HG02588 (cell line): Measurements from ENCODE around the gene FBXW12.

Experiments used
- ATAC-seq: cut with Tn5 transposase; IDR thresholded peaks from one replicate; pipeline ENCODE4 v1.9.1; 2021; ENCODE audit warnings: mild to moderate bottlenecking, moderate library complexity; ENCODE audit not compliant: unreplicated experiment

The FBXW12 gene

DNA sequence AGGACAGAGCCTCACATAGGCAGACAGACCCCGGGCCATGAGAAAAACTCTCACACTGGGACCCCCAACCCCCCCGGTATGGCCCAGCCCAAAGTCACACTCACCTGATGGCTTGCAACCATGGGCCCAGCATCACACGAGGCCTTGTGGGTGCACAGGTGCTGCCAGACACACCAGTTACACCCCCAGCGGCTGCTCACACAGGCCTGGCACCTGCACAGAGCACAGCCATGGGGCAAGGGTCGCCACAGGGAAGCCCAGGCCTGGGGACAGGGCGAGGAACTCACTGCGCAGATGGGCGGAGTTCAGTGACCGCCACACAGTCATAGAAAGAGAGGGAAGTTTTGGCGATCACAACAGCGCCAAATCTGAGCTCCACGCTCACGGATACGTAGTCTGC is 48.5 kb downstream of the FBXW12 start:
- ATAC-seq = no peak

DNA sequence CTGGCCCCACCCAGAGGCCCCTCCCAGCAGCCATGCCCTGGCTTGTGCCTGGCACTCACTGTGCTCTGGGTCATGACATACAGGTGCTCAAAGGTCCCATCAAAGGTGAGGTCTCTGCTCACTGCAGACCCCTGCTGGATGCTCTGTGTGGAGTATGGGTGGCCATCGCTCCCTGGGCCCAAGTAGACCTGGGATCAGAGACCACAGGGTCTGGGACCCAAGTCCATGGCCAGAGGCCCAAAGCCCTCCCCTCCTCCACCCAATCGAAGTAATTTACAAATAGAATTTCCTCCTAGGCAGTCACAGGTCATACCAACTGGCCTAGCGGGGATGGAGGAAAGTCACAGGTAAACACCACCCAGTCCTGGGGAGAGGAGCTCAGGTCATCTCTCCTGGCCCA is 50.3 kb downstream of the FBXW12 start:
- ATAC-seq = no peak

DNA sequence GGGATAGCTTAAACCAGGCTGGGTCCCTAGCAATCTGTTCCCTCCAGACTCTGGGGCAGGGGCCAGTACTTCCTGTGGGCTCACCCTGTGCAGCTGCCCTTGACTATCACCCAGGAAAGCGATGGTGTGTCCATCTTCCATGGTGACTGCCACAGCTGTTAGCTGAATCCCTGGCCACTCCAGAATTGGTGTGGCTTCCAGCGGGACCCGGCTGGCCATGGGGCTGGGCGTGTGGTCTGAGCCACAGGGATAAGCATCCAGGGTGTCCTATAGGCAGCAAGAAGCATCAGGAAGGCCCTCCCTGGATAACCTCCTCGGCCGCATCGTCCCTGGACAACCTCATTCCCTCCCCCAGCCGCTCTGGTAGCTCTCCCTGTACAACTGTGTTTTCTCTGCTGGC is 50.7 kb downstream of the FBXW12 start:
- ATAC-seq = no peak

DNA sequence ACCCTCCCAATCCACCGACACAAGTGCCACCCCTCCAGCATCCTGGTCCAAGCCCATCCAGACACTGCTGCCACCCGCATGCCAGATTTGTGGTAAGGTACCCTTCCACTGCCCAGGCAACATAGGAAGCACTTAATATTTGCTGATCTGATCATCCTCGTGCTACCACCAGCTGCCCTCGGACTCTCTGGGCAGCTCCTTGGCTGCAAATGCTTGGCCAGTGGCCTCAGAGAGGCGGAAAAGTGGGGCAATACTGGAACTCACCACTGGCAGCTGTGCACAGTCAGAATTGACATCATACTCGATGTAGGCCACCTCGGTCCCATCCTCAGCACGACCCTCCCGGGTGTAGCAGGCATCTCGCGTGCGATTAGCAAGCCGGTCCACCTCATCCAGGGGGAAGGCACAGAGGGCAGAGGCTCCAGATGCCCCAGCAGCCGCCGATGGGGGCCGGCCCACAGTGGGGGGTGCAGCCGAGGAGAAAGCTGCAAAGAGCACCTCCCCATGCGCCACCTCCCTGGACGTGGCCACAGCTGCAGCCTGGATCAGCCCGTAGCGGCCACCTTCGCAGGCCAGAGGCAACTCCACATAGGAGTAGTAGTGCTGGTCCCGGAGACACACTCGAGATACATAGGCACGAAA is 51.3 kb downstream of the FBXW12 start:
- no peak for ATAC-seq

DNA sequence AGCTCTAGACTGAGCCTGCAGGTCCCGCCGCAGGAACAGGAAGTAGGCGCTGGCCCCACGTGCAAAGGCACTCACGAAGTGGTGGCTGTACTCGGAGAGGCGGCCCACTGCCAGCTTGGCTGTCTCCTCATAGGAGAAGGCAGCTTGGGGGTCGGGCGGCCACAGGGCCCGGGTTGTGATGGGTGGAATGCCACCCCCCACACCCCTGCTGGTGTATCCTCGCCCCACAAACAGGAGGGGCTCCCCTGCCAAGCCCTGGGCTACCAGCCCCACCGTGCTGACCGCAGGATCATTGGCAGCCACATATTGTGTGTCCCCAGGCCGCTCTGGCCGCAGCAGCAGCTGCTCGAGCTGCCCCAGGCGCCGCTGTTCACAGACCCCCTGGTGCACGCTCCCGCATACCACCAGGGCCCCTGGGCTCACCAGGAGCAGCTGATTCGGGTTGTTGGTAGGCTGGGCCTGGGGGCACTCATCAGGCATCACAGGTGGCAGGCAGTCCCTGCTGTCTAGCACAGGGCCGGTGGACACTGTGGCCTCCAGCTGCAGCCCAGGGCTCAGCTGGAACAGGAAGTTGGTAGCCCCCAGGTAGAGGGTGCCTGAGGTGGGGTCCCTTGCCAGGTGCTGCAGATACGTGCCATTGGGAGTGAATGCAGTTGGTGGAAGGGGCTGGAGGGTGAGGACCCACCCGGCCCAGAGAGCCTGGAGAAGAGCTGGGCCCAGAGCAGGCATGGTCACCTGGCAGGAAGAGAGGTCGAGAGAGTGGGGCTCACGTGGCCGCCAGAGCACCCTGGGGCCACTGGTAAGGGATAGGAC is 52.1 kb downstream of the FBXW12 start:
- ATAC-seq = no peak

DNA sequence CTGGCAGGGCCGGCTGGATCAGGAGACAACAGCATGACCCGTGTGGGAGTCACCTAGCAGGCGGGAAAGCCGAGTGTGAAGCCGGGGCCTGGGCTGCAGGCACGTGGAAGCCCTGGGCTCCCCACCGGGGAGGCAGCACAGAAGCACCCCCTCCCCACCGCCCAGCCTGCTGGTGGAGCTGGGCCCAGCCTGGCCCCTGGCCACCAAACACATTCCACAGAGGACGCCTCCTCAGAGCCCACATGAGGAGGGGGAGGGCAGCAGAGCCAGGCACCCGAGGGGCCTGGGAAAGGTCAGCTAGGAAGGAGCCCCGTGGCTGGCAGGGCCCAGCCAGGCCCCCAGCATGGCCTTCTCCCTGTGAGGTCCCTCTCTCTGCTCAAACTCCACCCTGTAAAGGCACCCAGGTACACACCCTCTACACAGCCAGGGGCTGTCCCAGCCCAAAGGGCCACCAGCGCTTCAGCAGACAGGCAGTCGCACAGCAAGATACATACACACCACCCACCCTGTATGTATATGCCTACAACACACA is 53.3 kb downstream of the FBXW12 start:
- ATAC-seq = no peak

DNA sequence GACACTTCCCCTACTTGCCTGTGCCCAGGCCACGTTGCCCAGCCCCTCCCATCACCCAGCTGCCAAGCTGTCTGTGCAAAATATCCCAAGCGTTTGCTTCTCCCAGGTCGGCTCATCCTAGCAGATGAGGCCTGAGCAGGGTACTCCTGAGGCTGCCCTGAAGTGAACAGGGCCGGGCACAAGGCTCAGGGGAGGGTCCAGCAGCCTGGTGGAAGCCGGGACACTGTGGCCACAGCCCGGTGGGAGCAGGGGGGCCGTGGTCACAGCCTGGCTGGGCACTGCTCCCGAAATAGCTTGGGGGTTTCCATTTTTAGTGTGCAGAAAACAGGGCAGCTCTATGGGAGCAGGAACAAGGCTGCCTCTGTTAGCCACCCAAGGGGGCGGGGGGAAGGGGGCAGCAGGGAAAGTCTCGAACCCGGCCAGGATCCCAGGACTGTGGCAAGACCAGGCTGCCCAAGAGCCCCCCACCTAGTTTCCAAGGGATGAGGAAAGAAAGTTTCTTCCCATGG is 54.4 kb downstream of the FBXW12 start:
- no peak for ATAC-seq

DNA sequence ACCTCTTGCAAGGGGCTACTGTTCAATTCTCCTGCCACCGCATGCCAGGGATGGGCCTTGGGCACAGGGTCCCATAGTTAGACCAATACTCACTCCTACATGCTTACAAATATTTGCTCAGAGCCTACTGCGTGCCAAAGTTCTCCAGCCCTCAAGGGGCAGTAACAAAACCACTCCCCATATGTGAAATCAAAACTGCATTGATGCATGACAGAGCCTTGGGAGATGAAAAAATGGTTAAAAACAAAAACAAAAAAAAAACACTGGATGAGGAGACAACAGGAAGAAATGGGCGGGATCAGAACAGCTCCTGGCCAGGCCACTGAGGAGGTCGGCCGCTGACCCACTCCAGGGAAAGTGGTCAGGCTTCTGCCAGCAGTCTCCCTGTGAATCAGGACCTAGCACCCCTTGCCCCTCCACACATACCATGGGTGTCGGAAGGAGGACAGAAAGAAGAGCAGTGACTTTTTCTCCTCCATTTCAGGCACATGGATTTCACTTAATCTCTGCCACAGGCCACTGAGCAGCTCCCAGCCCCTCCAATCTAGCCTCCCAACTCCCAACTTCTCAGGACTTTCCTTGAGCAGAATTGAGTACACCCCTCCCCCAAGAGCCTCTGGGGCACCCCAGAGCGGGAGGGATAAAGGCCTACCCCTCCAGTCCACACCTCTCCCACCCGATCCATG is 55.1 kb downstream of the FBXW12 start:
- no peak for ATAC-seq

DNA sequence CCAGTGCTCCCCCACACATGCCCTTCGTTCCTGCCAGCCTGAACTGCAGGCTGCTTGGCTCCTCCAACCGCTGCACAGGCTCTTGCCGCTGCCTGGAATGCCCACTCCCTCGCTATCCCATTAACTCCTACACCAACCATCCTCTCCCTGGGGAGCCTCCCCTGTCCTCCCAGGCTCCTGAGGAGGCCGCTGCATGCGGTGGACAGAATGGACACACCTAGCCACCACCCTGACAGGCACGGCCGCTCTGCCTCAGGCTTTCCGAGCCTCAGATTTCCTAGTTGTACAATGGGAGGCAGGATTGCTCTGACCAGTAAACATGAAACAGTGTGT is 55.6 kb downstream of the FBXW12 start:
- no peak for ATAC-seq

DNA sequence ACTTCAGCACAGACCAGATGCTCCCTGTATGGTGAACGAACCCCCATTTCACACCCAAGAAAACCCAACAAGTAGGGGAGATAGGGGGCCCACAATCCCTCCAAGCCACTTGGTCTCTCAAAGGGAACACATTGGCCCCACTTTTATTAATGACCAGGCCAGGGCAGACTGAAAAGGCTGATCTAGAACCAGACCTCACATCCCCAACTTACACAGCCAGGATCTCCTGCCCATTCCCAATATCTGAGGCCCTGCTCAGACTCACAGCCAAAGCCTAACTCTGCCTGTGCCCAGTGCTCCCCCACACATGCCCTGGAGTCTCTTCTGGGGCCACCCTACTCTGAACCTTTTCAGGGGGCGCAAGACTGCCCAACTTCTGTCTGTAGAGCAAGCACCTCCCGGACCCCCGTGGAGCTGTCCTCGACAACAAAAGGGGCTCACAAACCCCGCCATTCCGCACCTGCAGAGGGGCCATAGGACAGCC is 56.1 kb downstream of the FBXW12 start:
- no peak for ATAC-seq

DNA sequence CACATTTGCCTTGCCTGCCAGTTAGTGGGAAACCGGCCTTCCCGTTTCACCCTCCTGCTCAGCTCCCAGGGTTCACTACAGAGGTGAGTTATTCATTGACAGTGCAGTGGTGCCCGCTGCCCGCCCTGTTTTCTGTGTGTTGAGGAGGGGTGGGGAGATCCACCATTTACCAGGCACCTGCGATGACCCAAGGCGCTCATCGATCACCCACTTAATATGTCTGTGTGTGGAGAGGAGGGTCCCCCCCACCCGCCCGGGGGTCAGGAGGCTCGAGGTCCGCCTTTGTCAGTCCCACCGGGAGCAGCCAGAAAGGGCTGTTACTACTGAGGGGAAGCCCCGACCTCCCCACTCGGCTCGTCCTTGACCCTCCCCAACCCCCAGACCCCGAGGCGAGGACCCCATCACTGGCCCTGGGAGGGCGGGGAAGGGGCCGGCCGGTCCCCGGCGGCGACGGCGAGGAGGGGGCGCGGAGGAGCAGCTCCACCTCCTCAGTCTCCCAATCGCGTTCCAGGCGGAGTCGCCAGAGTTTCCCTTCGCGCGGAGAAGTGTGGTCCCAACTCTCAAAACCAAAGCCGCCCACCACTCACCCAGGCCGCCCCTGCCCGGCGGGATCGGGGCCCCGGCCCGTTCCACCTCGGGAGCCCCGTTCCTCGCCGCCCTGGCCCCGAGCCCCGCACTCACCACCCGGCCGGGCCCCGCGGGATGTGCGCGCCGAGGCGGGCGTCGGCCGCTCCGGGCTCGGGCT is 56.7 kb downstream of the FBXW12 start:
- peak; percentile 31 for ATAC-seq

DNA sequence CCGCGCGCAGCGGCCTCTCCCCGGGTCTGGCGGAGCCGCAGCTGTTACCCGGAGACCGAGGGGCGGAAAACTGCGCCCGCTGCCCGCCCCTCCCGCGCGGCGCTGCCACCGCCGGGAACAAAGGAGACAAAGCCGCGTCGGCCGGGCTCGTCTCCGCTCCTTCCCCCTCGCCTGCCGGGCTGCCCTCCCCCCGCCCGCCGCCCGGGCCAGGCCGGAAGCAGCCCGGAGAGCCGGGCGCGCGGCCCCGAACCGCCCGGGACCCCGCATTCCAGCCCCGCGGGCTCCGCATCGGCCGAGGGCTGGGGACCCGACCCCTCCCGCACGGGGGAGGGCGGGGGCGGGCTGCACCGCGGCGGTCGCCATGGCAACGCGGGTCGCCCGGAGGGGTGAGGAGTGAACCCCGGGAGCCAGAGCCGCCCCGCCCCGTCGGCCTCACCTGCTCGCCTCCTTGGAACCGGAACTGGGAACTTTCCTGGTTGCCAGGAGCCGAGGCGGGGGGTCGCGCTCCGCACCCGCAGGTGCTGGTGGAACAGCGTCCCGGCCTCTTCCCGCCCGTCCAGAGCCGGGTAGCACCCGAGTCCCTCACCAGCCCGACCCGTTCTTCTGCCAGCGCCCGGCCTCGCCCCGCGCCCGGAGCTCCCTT is 57.4 kb downstream of the FBXW12 start:
- peak; percentile 39 for ATAC-seq

DNA sequence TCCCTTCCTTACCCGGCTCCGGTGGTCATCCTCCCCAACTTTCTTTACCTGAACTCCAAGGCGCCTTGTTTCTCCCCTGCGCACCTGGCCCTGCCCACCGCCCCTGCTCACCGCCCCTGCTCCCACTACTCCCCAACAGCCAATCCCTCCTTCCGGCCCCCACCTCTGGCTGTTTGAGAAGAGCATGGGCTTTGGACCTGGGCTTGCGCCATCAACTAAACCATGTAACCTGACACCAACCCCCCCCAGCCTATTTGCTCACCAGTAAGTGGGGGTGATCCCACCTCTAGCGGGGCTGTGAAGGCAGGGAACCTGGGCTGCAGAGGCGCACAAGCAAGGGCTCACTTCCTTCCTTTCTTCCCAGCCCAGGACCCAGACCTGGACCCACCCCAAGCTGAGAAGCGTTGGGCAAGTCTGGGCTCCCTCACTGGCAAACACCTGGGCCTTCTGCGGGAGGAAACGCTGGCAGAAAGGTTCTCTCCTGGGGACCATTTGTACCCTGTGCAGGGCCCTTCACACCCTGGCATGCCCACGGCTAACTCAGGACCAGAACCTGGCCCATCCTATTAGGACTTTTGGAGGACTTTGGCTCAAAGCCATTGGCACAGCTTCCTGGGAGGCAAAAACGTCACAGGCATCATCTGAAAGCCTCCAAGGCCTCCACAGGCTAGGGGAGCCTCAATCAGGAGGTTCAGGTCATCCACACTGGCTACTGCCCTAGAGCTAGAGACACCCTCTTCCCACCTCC is 58.1 kb downstream of the FBXW12 start, which contains the start of gene PLXNB1:
Gene PLXNB1, minus strand, starts transcription at position 127 of the 748 bp plus-strand sequence. CDS start 5,475 bp downstream, outside the sequence.
- no peak for ATAC-seq

DNA sequence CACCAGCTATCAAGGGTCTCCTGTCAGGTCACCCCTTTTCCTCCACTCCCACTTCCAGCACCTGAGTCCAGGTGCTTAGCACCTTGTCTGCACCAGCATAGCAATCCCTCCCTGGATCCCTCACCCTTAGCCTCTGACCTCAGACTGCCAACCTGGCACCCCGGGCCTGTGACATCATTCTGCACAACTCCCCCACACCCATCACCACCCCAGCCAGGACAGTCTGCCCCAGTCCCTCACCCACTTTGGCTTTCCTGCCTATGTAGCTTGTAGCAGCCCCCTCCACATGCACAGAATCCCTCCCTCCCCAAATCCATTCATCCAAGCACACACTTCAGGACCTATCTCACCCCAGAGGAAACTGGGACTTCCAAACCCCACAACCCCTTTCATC is 58.7 kb downstream of the FBXW12 start:
- ATAC-seq = no peak

DNA sequence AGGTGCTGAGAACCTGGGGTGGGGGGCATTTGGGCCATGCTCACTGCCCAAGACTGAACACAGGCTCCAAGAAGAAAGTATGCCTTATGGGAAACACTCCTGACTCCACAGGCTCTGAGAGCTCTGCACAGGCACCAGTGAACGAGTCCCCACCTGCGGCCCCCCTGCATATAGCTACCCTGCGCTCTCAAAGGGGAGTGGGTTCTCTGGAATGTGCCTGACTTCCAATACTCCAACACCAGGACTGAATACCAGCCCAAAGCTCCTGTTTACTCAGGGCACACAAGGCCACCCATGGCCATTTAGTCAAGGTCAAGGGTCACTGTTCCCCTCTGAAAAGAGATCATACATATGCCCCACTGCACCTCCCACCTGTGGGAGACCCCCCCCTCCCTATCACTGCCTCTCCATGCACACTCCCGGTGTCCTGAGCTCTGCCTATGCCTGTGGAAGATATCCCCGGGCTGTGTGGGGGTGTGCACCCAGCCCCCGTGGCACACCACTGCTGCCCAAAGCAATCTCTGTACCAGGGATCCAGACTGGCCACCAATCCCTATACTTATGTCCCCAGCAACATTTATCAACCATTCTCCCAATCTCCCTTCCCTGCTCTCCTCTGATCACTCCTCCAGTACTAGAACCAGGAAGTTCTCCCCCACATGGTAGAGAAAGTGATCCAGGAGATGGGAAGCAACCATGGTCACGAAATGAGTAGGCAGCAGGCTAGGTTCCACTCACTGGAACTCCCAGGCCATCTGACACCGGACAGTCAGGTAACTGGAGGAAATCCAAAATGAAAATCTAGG is 59.4 kb downstream of the FBXW12 start:
- ATAC-seq = no peak

DNA sequence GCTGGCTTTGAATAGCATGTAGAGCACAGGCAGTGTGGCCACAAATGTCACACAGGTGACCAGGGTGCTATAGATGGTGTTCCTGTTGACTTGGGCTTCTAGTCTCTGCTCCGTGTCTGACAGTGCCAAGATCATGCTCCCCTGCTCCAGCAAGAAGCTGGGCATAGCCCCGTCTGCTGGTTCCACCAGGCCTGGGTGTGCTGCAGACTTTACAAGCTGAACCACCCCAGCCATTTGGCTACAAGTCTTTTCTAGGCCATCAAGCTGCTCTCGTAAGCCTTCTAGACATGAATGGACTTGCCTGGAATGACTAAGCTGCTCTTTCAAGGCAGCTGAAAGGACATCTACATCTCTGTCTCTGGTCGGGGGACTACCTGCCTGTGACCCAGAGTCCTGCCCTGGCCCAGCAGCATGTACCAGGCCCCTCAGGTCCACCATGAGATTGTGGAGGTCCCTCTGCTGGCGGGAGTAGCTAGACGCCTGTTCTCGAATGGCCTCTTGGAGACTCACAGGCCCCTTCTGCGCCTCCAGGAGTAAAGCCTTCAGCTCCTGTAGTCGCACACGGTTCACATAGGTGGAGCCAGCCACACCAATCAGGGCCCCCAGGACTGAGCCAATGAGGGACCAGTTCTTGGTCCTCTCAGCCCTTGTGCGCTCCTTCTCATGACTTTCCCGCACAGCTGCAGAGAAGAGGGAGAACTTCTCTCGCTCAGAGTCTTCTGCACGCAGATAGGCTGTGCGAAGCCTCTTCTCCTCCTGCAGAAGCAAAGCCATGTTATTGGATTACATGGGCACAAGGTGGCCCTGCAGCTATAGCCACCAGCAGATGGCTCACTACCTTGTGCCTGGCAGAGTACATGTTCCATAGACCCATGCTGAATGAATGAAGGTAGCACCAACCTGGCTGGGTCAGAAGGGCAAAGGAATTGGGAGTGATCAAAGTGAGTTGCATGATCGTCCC is 60.7 kb downstream of the FBXW12 start:
- ATAC-seq = no peak

DNA sequence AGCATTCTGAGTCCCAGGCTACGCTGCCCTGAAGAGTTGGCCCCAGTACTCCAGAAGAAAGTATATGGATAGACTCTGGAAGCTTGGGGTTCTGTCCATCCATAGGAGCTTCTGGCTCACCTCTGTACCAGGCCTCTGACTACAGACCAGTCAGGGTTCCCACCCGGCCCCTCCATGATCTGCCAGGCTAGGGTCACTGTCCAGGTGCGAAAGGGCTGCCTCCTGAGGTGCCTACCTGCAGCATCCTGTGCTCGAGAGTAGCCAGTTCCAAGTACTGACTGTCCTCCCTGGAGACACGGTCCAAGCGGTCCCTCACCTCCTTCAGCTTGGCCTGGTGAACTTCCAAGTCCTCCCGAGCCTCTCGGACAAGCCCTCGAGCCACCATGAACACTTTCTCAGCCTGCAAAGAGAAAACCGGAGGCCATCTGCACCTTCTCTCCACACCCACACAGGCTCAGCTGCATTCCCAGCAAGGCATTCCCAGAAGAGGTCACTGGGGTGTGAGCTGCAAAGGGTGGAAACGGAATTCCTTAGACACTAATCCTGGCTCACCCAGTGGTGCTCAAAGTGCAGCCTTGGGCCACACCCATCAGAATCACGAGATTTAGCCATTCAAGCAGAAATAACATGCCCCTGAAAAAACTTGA is 61.6 kb downstream of the FBXW12 start:
- ATAC-seq = no peak
